ENCODE results near the gene CCDC144A.
"Not testable (repeated sequence)": the region's sequence is repeated elsewhere in the genome, so short reads cannot be mapped to it uniquely, and the experiment has no call there.

DNA sequence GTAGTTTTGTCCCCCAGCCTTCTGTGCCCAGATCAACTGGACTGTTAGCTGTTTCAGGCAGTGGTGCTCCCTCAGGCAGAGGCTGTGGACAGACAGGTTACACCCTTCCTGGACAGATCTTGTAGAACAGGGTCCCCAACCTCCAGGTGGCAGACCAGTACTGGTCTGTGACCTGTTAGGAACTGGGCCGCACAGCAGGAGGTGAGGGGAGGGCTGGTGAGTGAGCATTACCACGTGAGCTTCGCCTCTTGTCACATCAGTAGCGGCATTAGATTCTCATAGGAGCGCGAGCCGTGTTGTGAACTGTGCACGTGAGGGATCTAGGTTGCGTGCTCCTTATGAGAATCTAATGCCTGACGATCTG is 61.9 kb downstream of the CCDC144A start:
- not testable (repeated sequence) for TF ChIP-seq EZH2 (IDR thresholded peaks at IDR 0.05; ENCODE audit: insufficient read depth, low read length)
- TF ChIP-seq, protein P1, sequence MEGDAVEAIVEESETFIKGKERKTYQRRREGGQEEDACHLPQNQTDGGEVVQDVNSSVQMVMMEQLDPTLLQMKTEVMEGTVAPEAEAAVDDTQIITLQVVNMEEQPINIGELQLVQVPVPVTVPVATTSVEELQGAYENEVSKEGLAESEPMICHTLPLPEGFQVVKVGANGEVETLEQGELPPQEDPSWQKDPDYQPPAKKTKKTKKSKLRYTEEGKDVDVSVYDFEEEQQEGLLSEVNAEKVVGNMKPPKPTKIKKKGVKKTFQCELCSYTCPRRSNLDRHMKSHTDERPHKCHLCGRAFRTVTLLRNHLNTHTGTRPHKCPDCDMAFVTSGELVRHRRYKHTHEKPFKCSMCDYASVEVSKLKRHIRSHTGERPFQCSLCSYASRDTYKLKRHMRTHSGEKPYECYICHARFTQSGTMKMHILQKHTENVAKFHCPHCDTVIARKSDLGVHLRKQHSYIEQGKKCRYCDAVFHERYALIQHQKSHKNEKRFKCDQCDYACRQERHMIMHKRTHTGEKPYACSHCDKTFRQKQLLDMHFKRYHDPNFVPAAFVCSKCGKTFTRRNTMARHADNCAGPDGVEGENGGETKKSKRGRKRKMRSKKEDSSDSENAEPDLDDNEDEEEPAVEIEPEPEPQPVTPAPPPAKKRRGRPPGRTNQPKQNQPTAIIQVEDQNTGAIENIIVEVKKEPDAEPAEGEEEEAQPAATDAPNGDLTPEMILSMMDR (IDR thresholded peaks at IDR 0.05; ENCODE audit: insufficient read depth, low read depth, low read length), result not testable (repeated sequence)

Data from astrocyte (in vitro differentiated cells and primary cell).